Measurements from ENCODE around the gene RPS14. TPM values are rescaled to one million over a fixed set of nuclear protein-coding genes. Genes with fewer than 3 reads are reported as not detected.

Gene RPS14
- total and polyA plus RNA-seq, 2 of the 4 experiments (the other 2 are of a cell fraction): 6,296 to 7,310 TPM

GRCh38 chr5:150428978-150429377 lies 20.6 kb downstream of the RPS14 start:
- no peak for TF ChIP-seq CEBPB (IDR thresholded peaks at IDR 0.05; ENCODE audit: low read depth, low read length)
- TF ChIP-seq CHD1 (IDR thresholded peaks at IDR 0.05; ENCODE audit: low read depth, low read length): no peak
- no peak for TF ChIP-seq FOS (IDR thresholded peaks at IDR 0.05; ENCODE audit: low read depth, low read length)
- no peak for TF ChIP-seq RAD21 (IDR thresholded peaks at IDR 0.05; ENCODE audit: low read length)
- TF ChIP-seq RCOR1 (IDR thresholded peaks at IDR 0.05; ENCODE audit: insufficient replicate concordance, low read length): no peak
- no peak for TF ChIP-seq POLR2A (IDR thresholded peaks at IDR 0.05; ENCODE audit: low read depth, low read length)
- no peak for TF ChIP-seq RFX5 (IDR thresholded peaks at IDR 0.05; ENCODE audit: low read depth, low read length)
- TF ChIP-seq MAZ (IDR thresholded peaks at IDR 0.05; ENCODE audit: borderline replicate concordance, low read depth, low read length): no peak
- no peak for TF ChIP-seq MXI1 (IDR thresholded peaks at IDR 0.05; ENCODE audit: borderline replicate concordance, low read depth, low read length)
- TF ChIP-seq SMC3 (IDR thresholded peaks at IDR 0.05; ENCODE audit: low read depth, low read length): no peak
- no peak for TF ChIP-seq USF2 (IDR thresholded peaks at IDR 0.05; ENCODE audit: low read depth, low read length)
- H3K4me3 ChIP-seq (ENCODE audit: insufficient read depth, low read depth, low read length): no peak overlapping the region
- H3K56ac ChIP-seq (ENCODE audit: extremely low read depth, insufficient read depth, low read length): no peak overlapping the region
- no peak overlapping the region for H2BK5ac ChIP-seq (ENCODE audit: low read depth, low read length, poor library complexity, severe bottlenecking)
- H4K91ac ChIP-seq (ENCODE audit: insufficient read depth, low read depth, low read length): no peak overlapping the region
- H4K20me1 ChIP-seq (ENCODE audit: insufficient read depth, low read length): no peaks in the 10 kb centered on the region
- no peak overlapping the region for H2AK5ac ChIP-seq (ENCODE audit: low read depth, low read length)
- no peak overlapping the region for H3K18ac ChIP-seq (ENCODE audit: low read depth, low read length)
- no peak overlapping the region for H2AFZ ChIP-seq (replicated peaks; ENCODE audit: low read length, poor library complexity)
- H3K9me1 ChIP-seq (ENCODE audit: insufficient read depth, low read length): peaks cover 3% of the 10 kb centered on the region; the same call in 1 of the 2 replicates
- H2BK120ac ChIP-seq (ENCODE audit: low read depth, low read length): no peak overlapping the region
- no peak overlapping the region for H2BK15ac ChIP-seq (ENCODE audit: low read depth, low read length)
- H3K23ac ChIP-seq (ENCODE audit: low read depth, low read length): no peak overlapping the region
- no peak overlapping the region for H3K27ac ChIP-seq (ENCODE audit: insufficient read depth, low read length)
- in situ Hi-C loops (cut with MboI; ENCODE audit: low sequenced_read_pairs): loop anchor here (25.0 kb wide), 2 partner anchors 592 to 792 kb away; no protein-coding TSS in a partner anchor
- H3K9me3 ChIP-seq (ENCODE audit: control insufficient read depth, insufficient read depth, low read length): no peaks in the 10 kb centered on the region
- H3K4me1 ChIP-seq (ENCODE audit: control insufficient read depth, insufficient read depth, low read length): peaks cover 3% of the 10 kb centered on the region; the same call in 1 of the 2 replicates
- WGBS, 2 experiments (ENCODE audit: extremely low coverage in 2 of 2, insufficient read length in 1 of 2): no CpG with 5 or more reads among the region's 5 CpGs
- no peak overlapping the region for H4K5ac ChIP-seq (ENCODE audit: low read depth, low read length)
- no peak overlapping the region for H3K4me2 ChIP-seq (ENCODE audit: low read depth, low read length)
- H2AK9ac ChIP-seq (replicated peaks; ENCODE audit: low read depth, low read length, poor library complexity): no peak overlapping the region
- TSS peak; percentile 75 for BruUV-seq (replicated peaks)
- intact Hi-C loops (cut with micrococcal nuclease): no loop called here
- H3K27me3 ChIP-seq (ENCODE audit: control insufficient read depth, insufficient read depth, low read length): no peaks in the 10 kb centered on the region
- ChIA-PET POLR2A (ENCODE audit: unreplicated experiment) (no interaction called here), CTCF (no interaction called here)
- no peak overlapping the region for H4K8ac ChIP-seq (ENCODE audit: low read depth in 2 of 2, low read length in 2 of 2)
- H3K14ac ChIP-seq (replicated peaks; ENCODE audit: low read depth, low read length): no peak overlapping the region
- no peaks in the 10 kb centered on the region for H3K36me3 ChIP-seq (ENCODE audit: control insufficient read depth, insufficient read depth, low read length)
- DNase-seq: no peak
- no peak overlapping the region for H3K9ac ChIP-seq (ENCODE audit: low read depth, low read length)
- dilution Hi-C loops (cut with HindIII; ENCODE audit: low sequenced_read_pairs, unreplicated experiment): no loop called here
- no peak overlapping the region for H2BK20ac ChIP-seq (ENCODE audit: low read depth, low read length)
- H3K79me1 ChIP-seq (ENCODE audit: low read depth in 1 of 2, low read length in 2 of 2): no peaks in the 10 kb centered on the region
- ATAC-seq (ENCODE audit: low read depth): no peak
- no peak overlapping the region for H3K4ac ChIP-seq (ENCODE audit: low read depth, low read length)
